Retinal pigment epithelial cell (primary cell): ENCODE results near the gene SLC35F4.
"Not testable (repeated sequence)": the region's sequence is repeated elsewhere in the genome, so short reads cannot be mapped to it uniquely, and the experiment has no call there.

Source experiments
- DNase-seq: peaks from one replicate; pipeline ENCODE4 v3.0.0-alpha.2; 2010; ENCODE audit warnings: low read depth
- H3K4me3 ChIP-seq: 2 replicates; pipeline ENCODE4 v1.5.1; 2011; ENCODE audit warnings: mild to moderate bottlenecking, low read length, control low read depth, moderate library complexity
- TF ChIP-seq, protein P1 (sequence below): conservative IDR thresholded peaks from 2 replicates; pipeline ENCODE4 v1.5.1; 2011; ENCODE audit warnings: low read depth, low read length, control low read depth, inconsistent platforms

Gene SLC35F4

DNA sequence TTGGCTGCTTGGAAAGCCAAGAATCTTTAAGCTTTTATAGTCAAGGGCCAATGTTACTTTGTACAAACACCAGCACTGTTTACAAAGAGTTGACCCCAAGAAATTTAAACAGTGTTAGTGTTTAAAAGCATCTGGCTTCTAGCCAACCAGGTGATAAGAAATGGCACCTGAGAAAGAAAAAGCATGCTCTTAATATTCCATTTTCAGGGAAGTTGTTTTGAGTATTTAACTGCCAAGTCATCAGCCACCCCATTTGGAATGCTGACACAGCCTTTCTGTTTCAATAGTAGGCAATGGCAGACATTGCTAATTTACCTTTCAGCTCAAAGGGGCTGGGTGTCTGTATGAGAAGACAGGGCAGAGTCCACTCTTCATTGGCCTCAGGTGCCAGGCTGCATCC, 3.7 kb upstream of the SLC35F4 start:
- DNase-seq: no peak
- no peak overlapping the region for H3K4me3 ChIP-seq
- TF ChIP-seq, protein P1, sequence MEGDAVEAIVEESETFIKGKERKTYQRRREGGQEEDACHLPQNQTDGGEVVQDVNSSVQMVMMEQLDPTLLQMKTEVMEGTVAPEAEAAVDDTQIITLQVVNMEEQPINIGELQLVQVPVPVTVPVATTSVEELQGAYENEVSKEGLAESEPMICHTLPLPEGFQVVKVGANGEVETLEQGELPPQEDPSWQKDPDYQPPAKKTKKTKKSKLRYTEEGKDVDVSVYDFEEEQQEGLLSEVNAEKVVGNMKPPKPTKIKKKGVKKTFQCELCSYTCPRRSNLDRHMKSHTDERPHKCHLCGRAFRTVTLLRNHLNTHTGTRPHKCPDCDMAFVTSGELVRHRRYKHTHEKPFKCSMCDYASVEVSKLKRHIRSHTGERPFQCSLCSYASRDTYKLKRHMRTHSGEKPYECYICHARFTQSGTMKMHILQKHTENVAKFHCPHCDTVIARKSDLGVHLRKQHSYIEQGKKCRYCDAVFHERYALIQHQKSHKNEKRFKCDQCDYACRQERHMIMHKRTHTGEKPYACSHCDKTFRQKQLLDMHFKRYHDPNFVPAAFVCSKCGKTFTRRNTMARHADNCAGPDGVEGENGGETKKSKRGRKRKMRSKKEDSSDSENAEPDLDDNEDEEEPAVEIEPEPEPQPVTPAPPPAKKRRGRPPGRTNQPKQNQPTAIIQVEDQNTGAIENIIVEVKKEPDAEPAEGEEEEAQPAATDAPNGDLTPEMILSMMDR: no peak

DNA sequence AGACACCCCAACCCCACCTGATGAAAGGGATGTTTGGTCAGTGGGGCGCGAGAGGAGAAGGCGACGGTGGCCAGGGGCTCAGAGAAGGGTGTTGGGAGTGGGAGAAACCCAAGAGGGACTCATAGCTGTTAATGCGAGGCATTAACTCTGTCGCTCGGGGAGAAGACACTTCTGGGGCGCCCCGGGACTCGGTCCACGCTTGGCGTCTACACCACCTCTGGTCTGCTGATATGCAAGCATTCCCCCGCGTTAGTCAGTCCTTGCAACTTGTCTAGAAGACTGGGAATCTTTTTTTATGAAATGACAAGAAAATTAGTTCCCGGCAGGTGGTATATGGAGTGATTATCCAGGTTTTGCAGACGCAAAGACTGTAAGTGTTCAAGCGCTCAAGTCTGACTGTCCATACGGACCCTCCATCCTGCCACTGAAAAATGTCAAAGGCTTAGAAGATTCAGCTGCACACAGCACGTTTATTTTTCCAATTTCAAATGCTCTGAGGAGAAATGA, 360 bp upstream of the SLC35F4 start:
- TF ChIP-seq, protein P1: no peak
- DNase-seq: no peak
- H3K4me3 ChIP-seq: no peak overlapping the region

DNA sequence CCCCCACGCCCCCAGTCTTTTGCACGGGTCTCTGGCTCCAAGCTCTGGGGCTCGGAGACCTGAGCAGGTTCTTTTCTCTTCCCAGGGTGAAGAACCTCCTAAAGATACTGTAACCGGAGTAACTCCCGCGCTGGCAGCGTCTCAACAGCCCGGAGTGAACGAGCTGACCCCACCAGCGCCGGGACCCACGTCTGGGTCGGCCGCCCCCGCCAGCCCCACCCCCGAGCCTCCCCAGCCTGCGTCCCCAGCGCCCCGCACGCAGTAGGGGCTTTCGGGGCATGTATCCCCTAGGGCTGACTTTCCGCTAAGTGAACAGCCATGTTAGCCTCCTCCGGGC, 858 bp downstream of the SLC35F4 start:
- H3K4me3 ChIP-seq: no peak overlapping the region
- no peak for DNase-seq
- TF ChIP-seq, protein P1: no peak

DNA sequence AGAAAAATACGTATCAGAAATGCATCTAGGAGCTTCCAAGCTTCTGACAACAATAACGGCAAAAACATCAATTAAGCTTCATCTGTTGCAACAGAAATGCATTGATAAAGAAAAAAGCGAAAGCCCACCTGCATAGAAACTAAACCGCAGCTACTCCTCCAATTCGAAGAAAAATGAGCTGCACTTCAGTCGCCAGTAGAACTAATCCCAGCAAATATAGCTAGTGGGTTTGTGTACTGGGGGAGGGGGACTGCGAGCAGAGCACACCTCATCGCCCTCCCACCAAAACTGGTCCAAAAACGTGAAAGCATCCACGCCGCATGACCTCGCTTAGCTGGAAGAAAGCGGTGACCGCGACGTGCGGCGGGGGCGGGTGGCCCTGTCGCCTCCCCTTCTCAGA, 1.2 kb downstream of the SLC35F4 start:
- no peak overlapping the region for H3K4me3 ChIP-seq
- TF ChIP-seq, protein P1: no peak

GRCh38 chr14:57863471-57863870, 2.4 kb downstream of the SLC35F4 start:
- TF ChIP-seq, protein P1: no peak
- DNase-seq: no peak
- no peak overlapping the region for H3K4me3 ChIP-seq

More for the DNA sequence above, 1.2 kb downstream of the SLC35F4 start:
- no peak for DNase-seq

DNA sequence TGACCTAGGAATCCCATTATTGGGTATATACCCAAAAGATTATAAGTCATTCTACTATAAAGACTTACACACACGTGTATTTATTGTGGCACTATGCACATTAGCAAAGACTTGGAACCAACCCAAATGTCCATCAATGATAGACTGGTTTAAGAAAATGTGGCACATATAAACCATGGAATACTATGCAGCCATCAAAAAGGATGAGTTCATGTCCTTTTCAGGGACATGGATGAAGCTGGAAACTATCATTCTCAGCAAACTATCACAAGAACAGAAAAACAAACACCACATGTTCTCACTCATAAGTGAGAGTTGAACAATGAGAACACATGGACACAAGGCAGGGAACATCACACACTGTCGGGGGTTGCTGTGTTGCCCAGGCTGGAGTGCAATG, 10.2 kb downstream of the SLC35F4 start:
- H3K4me3 ChIP-seq, DNase-seq: not testable (repeated sequence)

- H3K4me3 ChIP-seq: no peak overlapping the region
- TF ChIP-seq, protein P1: no peak
- DNase-seq: no peak
Observed at GRCh38 chr14:57854571-57854970, 11.3 kb downstream of the SLC35F4 start.

DNA sequence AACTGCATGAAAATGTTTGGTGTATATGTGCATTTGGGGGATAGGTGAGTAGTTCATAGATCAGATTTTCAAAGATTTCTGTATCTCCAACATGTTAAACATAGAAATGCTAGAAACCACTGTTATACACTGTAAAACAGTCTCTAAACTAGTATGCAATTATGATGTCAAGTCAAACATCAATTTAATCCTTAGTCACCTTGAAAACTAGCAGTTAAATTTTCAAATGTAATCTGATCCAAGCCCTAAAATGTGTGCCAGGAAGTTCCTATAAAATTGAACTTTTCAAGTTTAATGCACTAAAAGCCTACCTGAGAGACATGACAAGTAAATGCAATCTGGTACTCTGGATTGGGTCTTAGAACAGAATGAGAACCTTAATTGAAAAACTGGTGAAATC, 14.5 kb downstream of the SLC35F4 start:
- H3K4me3 ChIP-seq: no peak overlapping the region
- TF ChIP-seq, protein P1: no peak
- no peak for DNase-seq
